IMR-90 (cell line): ENCODE data around the gene FHL2. TPM values are rescaled to one million over a fixed set of nuclear protein-coding genes. Genes with fewer than 3 reads are reported as not detected.

ENCODE experiments used
- ATAC-seq: fragments of 200-7000 bp; cut with Tn5 transposase; 2 replicates; pipeline ENCODE4 v1.9.1; 2020; ENCODE audit warnings: low read depth, mild to moderate bottlenecking, moderate library complexity
- BruUV-seq: library from RNA; stranded (reverse); fragments of 400-500 nt; replicated peaks from 2 replicates; lab custom pipeline; 2021; lab: Mats Ljungman, UMichigan
- CTCF ChIA-PET: fragments of 300-600 bp; formaldehyde crosslinking; extraction: SDS; loops from one replicate; lab custom pipeline; 2021; ENCODE audit warnings: antibody characterized with exemption; lab: Yijun Ruan, JAX
- POLR2A ChIA-PET: fragments of 300-600 bp; sonication (Branson Sonifier 250); formaldehyde crosslinking; loops from one replicate; lab custom pipeline; 2022; ENCODE audit warnings: antibody characterized with exemption; ENCODE audit not compliant: unreplicated experiment; lab: Charles Lee
- DNase-seq: peaks from one replicate; pipeline ENCODE4 v3.0.0; 2013
- H2AFZ ChIP-seq: replicated peaks from 2 replicates; pipeline ENCODE3; 2013; ENCODE audit warnings: low read length, mild to moderate bottlenecking; ENCODE audit not compliant: poor library complexity
- H2AK5ac ChIP-seq: 2 replicates; pipeline ENCODE4 v1.6.1; 2013; ENCODE audit warnings: low read depth, low read length, inconsistent platforms
- H2AK9ac ChIP-seq: replicated peaks from 2 replicates; pipeline ENCODE3; 2013; ENCODE audit warnings: mild to moderate bottlenecking, low read depth, low read length, moderate library complexity; ENCODE audit not compliant: poor library complexity
- H2BK120ac ChIP-seq: 2 replicates; pipeline ENCODE4 v1.6.1; 2013; ENCODE audit warnings: low read depth, low read length, inconsistent platforms
- H2BK15ac ChIP-seq: 3 replicates; pipeline ENCODE4 v1.6.1; 2013; ENCODE audit warnings: low read depth, low read length, inconsistent platforms
- H2BK20ac ChIP-seq: 2 replicates; pipeline ENCODE4 v1.6.1; 2013; ENCODE audit warnings: low read depth, mild to moderate bottlenecking, inconsistent platforms, low read length, moderate library complexity
- H2BK5ac ChIP-seq: 2 replicates; pipeline ENCODE4 v1.6.1; 2013; ENCODE audit warnings: mild to moderate bottlenecking, low read depth, low read length, inconsistent platforms; ENCODE audit not compliant: poor library complexity, severe bottlenecking
- H3K14ac ChIP-seq: replicated peaks from 2 replicates; pipeline ENCODE4 v1.6.1; 2013; ENCODE audit warnings: low read depth, low read length, inconsistent platforms
- H3K18ac ChIP-seq: 2 replicates; pipeline ENCODE4 v1.6.1; 2013; ENCODE audit warnings: low read depth, low read length, control low read depth
- H3K23ac ChIP-seq: 2 replicates; pipeline ENCODE4 v1.6.1; 2013; ENCODE audit warnings: low read depth, low read length, inconsistent platforms
- H3K27ac ChIP-seq: 2 replicates; pipeline ENCODE4 v1.5.1; 2013; ENCODE audit warnings: mild to moderate bottlenecking, control low read depth, low read length; ENCODE audit not compliant: insufficient read depth
- H3K27me3 ChIP-seq: 2 replicates; pipeline ENCODE4 v1.6.1; 2013; ENCODE audit warnings: low read length; ENCODE audit not compliant: control insufficient read depth, insufficient read depth
- H3K36me3 ChIP-seq: 2 replicates; pipeline ENCODE4 v1.6.1; 2013; ENCODE audit warnings: low read length, mixed read lengths; ENCODE audit not compliant: control insufficient read depth, insufficient read depth
- H3K4ac ChIP-seq: 2 replicates; pipeline ENCODE4 v1.6.1; 2013; ENCODE audit warnings: low read depth, low read length, inconsistent platforms
- H3K4me1 ChIP-seq: 2 replicates; pipeline ENCODE4 v1.6.1; 2013; ENCODE audit warnings: low read length, mixed read lengths; ENCODE audit not compliant: control insufficient read depth, insufficient read depth
- H3K4me2 ChIP-seq: 2 replicates; pipeline ENCODE4 v1.6.1; 2013; ENCODE audit warnings: low read depth, mild to moderate bottlenecking, control low read depth, low read length, moderate library complexity
- H3K4me3 ChIP-seq: 2 replicates; pipeline ENCODE4 v1.5.1; 2013; ENCODE audit warnings: low read depth, mild to moderate bottlenecking, control low read depth, low read length, moderate library complexity; ENCODE audit not compliant: insufficient read depth
- H3K56ac ChIP-seq: 2 replicates; pipeline ENCODE4 v1.6.1; 2013; ENCODE audit warnings: low read length, inconsistent platforms; ENCODE audit not compliant: insufficient read depth; ENCODE audit errors: extremely low read depth
- H3K79me1 ChIP-seq, 2 experiments: 2 replicates each; pipeline ENCODE4 v1.6.1; 2013; ENCODE audit warnings: low read length in 2 of 2, inconsistent platforms in 1 of 2, low read depth in 1 of 2
- H3K9ac ChIP-seq: 2 replicates; pipeline ENCODE4 v1.6.1; 2013; ENCODE audit warnings: low read depth, low read length, control low read depth
- H3K9me1 ChIP-seq: 2 replicates; pipeline ENCODE4 v1.6.1; 2013; ENCODE audit warnings: low read length, inconsistent platforms; ENCODE audit not compliant: insufficient read depth
- H3K9me3 ChIP-seq: 2 replicates; pipeline ENCODE4 v1.6.1; 2013; ENCODE audit warnings: low read length; ENCODE audit not compliant: control insufficient read depth, insufficient read depth
- H4K20me1 ChIP-seq: 2 replicates; pipeline ENCODE4 v1.6.1; 2013; ENCODE audit warnings: low read length, inconsistent platforms; ENCODE audit not compliant: insufficient read depth
- H4K5ac ChIP-seq: 2 replicates; pipeline ENCODE4 v1.6.1; 2013; ENCODE audit warnings: mild to moderate bottlenecking, low read depth, low read length, control low read depth
- H4K8ac ChIP-seq, 2 experiments: 2 replicates each; pipeline ENCODE4 v1.6.1; 2013; ENCODE audit warnings: low read depth in 2 of 2, low read length in 2 of 2, control low read depth in 1 of 2, inconsistent platforms in 1 of 2
- H4K91ac ChIP-seq: 2 replicates; pipeline ENCODE4 v1.6.1; 2013; ENCODE audit warnings: low read depth, low read length, inconsistent platforms; ENCODE audit not compliant: insufficient read depth
- CHD1 ChIP-seq: IDR thresholded peaks from 2 replicates; pipeline ENCODE4 v1.6.1; 2012; ENCODE audit warnings: low read depth, low read length, improper control_type of control experiment
- WGBS, 2 experiments: methylation state at CpG; one replicate each; pipeline versions ENCODE4 v1.1.5 to v1.1.7; 2013; ENCODE audit warnings: missing lambda C conversion rate in 2 of 2; ENCODE audit not compliant: insufficient read length in 1 of 2; ENCODE audit errors: extremely low coverage in 2 of 2; 5-methylcytosine and 5-hydroxymethylcytosine counted together
- dilution Hi-C: fragments of 300-500 bp; cut with HindIII; formaldehyde crosslinking; loops from one replicate; pipeline ENCODE4 v1.14.3; 2018; ENCODE audit warnings: low sequenced_read_pairs; ENCODE audit not compliant: unreplicated experiment
- in situ Hi-C: fragments of 300-500 bp; cut with MboI; formaldehyde crosslinking; loops from 3 replicates; pipeline ENCODE4 v1.14.3; 2019; ENCODE audit warnings: low sequenced_read_pairs, inconsistent platforms, mixed read lengths
- intact Hi-C: fragments of 100-400 bp; cut with micrococcal nuclease; formaldehyde crosslinking; loops from 2 replicates; pipeline ENCODE4 v1.10.0; 2022
- polyA plus RNA-seq, 3 experiments: library from polyadenylated mRNA; depleted of rRNA; stranded (reverse); fragments of >200 nt; gene quantifications; 2 replicates each; pipeline ENCODE4 v1.2.3, GENCODE V29; 2012; ENCODE audit warnings: low replicate concordance in 1 of 3
- total RNA-seq: library from RNA; depleted of rRNA; stranded (reverse); fragments of >200 nt; gene quantifications from 2 replicates; pipeline ENCODE4 v1.2.3, GENCODE V29; 2012

Gene FHL2
- total and polyA plus RNA-seq, 2 of the 4 experiments (the other 2 are of a cell fraction): 464 to 550 TPM

DNA sequence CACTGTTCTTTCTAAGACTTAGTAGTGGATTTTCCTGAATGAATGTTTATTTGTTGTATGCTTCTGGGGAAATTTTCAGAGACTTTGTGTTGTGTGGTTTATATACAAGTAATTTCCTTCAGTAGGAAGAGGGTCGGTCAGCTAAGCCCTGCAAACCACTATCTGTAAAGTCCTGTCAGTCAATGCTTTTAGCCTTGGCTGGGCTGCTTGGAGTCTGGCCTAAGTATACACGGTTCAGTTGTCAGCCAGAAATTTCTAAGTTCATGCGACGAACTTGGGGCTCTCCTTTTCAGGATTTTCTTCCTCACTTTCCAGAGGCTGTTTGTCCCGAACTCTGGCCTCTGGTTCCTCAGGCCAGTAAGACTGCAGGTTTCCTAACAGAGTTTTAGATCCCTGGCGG is 40.3 kb downstream of the FHL2 start:
- Histone ChIP-seq H3K36me3 (peaks cover 44% of the 10 kb centered on the region), H3K27me3 (no peaks in the 10 kb centered on the region), H4K91ac (no peak overlapping the region), H3K79me1 (peaks cover 20 to 44% of the 10 kb centered on the region in 2 experiments), H3K4me1 (peaks cover 4% of the 10 kb centered on the region; the same call in 1 of the 2 replicates), H3K9ac (no peak overlapping the region), H3K23ac (no peak overlapping the region), H3K18ac (no peak overlapping the region), H3K4ac (no peak overlapping the region), H2BK20ac (no peak overlapping the region), H3K27ac (no peak overlapping the region), H3K9me3 (no peaks in the 10 kb centered on the region), H3K4me3 (no peak overlapping the region), H2BK15ac (no peak overlapping the region), H4K20me1 (peaks cover 14% of the 10 kb centered on the region; the same call in 1 of the 2 replicates), H2AK9ac (no peak overlapping the region), H3K9me1 (0 out of 2 replicates have a peak, but pooled peaks cover 5% of the 10 kb centered on the region), H2BK5ac (no peak overlapping the region), H2AFZ (no peak overlapping the region), H3K56ac (no peak overlapping the region), H2AK5ac (no peak overlapping the region), H3K4me2 (no peak overlapping the region), H3K14ac (no peak overlapping the region), H4K8ac (no peak overlapping the region), H2BK120ac (no peak overlapping the region), H4K5ac (no peak overlapping the region)
- 89% methylated on average over 3 of the region's 6 CpGs; no CpG with 5 or more reads in 1 of the 2 experiments for WGBS, 2 experiments
- no TSS peak for BruUV-seq
- no peak for DNase-seq
- ChIA-PET POLR2A (no interaction called here), CTCF (no interaction called here)
- TF ChIP-seq CHD1: no peak
- dilution Hi-C loops: no loop called here
- intact Hi-C loops: no loop called here
- ATAC-seq: no peak
- in situ Hi-C loops: no loop called here
